Natural killer cell (primary cell): Measurements from ENCODE around the gene INPP5A. TPM values are rescaled to one million over a fixed set of nuclear protein-coding genes. Genes with fewer than 3 reads are reported as not detected.

Experiments used
- ATAC-seq, 3 donors: fragments of 150-1000 bp in 2 of 3; fragments of 200-7000 bp in 1 of 3; cut with Tn5 transposase; 1 replicate in 1 of 3; 2 replicates in 2 of 3; pipeline ENCODE4 v1.10.0; 2021; ENCODE audit warnings: mild to moderate bottlenecking in 2 of 3, moderate library complexity in 2 of 3
- DNase-seq, 2 donors: peaks; one replicate each; pipeline versions ENCODE4 v3.0.0 to v3.0.0-alpha.2; 2013 to 2021; ENCODE audit warnings: mixed read lengths in 1 of 2
- H3K27ac ChIP-seq: one replicate; pipeline ENCODE4 v1.5.1; 2013; ENCODE audit warnings: mild to moderate bottlenecking, low read length
- H3K27me3 ChIP-seq: one replicate; pipeline ENCODE4 v1.6.1; 2013; ENCODE audit warnings: low read length; ENCODE audit not compliant: control insufficient read depth, insufficient read depth
- H3K36me3 ChIP-seq: one replicate; pipeline ENCODE4 v1.6.1; 2013; ENCODE audit warnings: low read length; ENCODE audit not compliant: control insufficient read depth, insufficient read depth
- H3K4me1 ChIP-seq: one replicate; pipeline ENCODE4 v1.6.1; 2013; ENCODE audit warnings: low read length; ENCODE audit not compliant: control insufficient read depth, insufficient read depth
- H3K4me3 ChIP-seq: one replicate; pipeline ENCODE4 v1.5.1; 2013; ENCODE audit warnings: low read length
- H3K9me3 ChIP-seq: one replicate; pipeline ENCODE4 v1.6.1; 2013; ENCODE audit warnings: low read length; ENCODE audit not compliant: control insufficient read depth, insufficient read depth
- H3K27ac Mint-ChIP-seq, 2 donors: one replicate each; pipeline ENCODE4 v1.8.0; 2022; ENCODE audit warnings: mild to moderate bottlenecking in 2 of 2, mixed read lengths in 2 of 2, moderate library complexity in 1 of 2
- H3K27me3 Mint-ChIP-seq, 2 donors: one replicate each; pipeline ENCODE4 v1.8.0; 2022; ENCODE audit warnings: low read depth in 2 of 2, mixed read lengths in 2 of 2
- H3K36me3 Mint-ChIP-seq: one replicate; pipeline ENCODE4 v1.8.0; 2022; ENCODE audit warnings: mixed read lengths
- H3K4me1 Mint-ChIP-seq, 2 donors: one replicate each; pipeline ENCODE4 v1.8.0; 2022; ENCODE audit warnings: mixed read lengths in 2 of 2
- H3K4me3 Mint-ChIP-seq: one replicate; pipeline ENCODE4 v1.8.0; 2022; ENCODE audit warnings: mild to moderate bottlenecking, moderate library complexity, mixed read lengths
- H3K9me3 Mint-ChIP-seq, 2 donors: one replicate each; pipeline ENCODE4 v1.8.0; 2022; ENCODE audit warnings: mixed read lengths in 2 of 2
- CTCF ChIP-seq: fragments of 200-600 bp; IDR thresholded peaks from one replicate; pipeline ENCODE4 v1.8.0; 2022; ENCODE audit warnings: antibody characterized with exemption
- WGBS: methylation state at CpG from one replicate; pipeline ENCODE4 v1.1.7; 2013; ENCODE audit warnings: missing lambda C conversion rate; ENCODE audit not compliant: insufficient coverage; 5-methylcytosine and 5-hydroxymethylcytosine counted together
- intact Hi-C: fragments of 100-400 bp; cut with micrococcal nuclease; formaldehyde crosslinking; loops from one replicate; pipeline ENCODE4 v1.14.2; 2022
- total RNA-seq, 4 donors: library from RNA; stranded (reverse); fragments of 120-200 nt in 1 of 4; gene quantifications; one replicate each; pipeline versions ENCODE4 v1.2.3 to v1.2.4, GENCODE V29; 2013 to 2022

Gene INPP5A
- total RNA-seq, 3 donors from 2014 or later (not counting 1 experiment from before 2014, with no cell fraction given): 12.6 to 38.6 (median 18.6) TPM

- DNase-seq (no peak), ATAC-seq (no peak)
- Mint-ChIP-seq H3K27ac (no peak overlapping the region), H3K9me3 (no peaks in the 10 kb centered on the region), H3K27me3 (peaks cover 0 to 2% of the 10 kb centered on the region in 2 donors), H3K4me1 (no peaks in the 10 kb centered on the region), H3K36me3 (no peaks in the 10 kb centered on the region), H3K4me3 (no peak overlapping the region)
- Histone ChIP-seq H3K27me3 (no peaks in the 10 kb centered on the region), H3K9me3 (no peaks in the 10 kb centered on the region), H3K36me3 (no peaks in the 10 kb centered on the region), H3K4me1 (no peaks in the 10 kb centered on the region), H3K4me3 (no peak overlapping the region), H3K27ac (no peak overlapping the region)
- intact Hi-C loops: no loop called here
- TF ChIP-seq CTCF: no peak
- WGBS: 96% methylated on average over 30 of the region's 30 CpGs
These were observed 107.1 kb downstream of the INPP5A start for GRCh38 chr10:132644527-132645246.

- H3K4me3 Mint-ChIP-seq: no peak overlapping the region
- DNase-seq: no peak
- H3K27me3 ChIP-seq: no peaks in the 10 kb centered on the region
- no peak for TF ChIP-seq CTCF
- H3K9me3 Mint-ChIP-seq: no peaks in the 10 kb centered on the region
- no peaks in the 10 kb centered on the region for H3K36me3 ChIP-seq
- WGBS: 97% methylated on average over 14 of the region's 14 CpGs
- H3K4me1 ChIP-seq: no peaks in the 10 kb centered on the region
- H3K27ac Mint-ChIP-seq: no peak overlapping the region
- no peak overlapping the region for H3K4me3 ChIP-seq
- intact Hi-C loops: no loop called here
- no peak for ATAC-seq
- H3K4me1 Mint-ChIP-seq: no peaks in the 10 kb centered on the region
- no peak overlapping the region for H3K27ac ChIP-seq
- H3K27me3 Mint-ChIP-seq: no peaks in the 10 kb centered on the region
- H3K36me3 Mint-ChIP-seq: no peaks in the 10 kb centered on the region
- no peaks in the 10 kb centered on the region for H3K9me3 ChIP-seq
These were observed 107.6 kb downstream of the INPP5A start for GRCh38 chr10:132645247-132645530.

GRCh38 chr10:132645630-132646442 is 108.2 kb downstream of the INPP5A start:
- H3K36me3 Mint-ChIP-seq: no peaks in the 10 kb centered on the region
- ATAC-seq: no peak
- no peak overlapping the region for H3K4me3 ChIP-seq
- H3K27me3 Mint-ChIP-seq: no peaks in the 10 kb centered on the region
- no peaks in the 10 kb centered on the region for H3K4me1 ChIP-seq
- no peak overlapping the region for H3K27ac ChIP-seq
- intact Hi-C loops: no loop called here
- no peaks in the 10 kb centered on the region for H3K4me1 Mint-ChIP-seq
- no peak for DNase-seq
- H3K27ac Mint-ChIP-seq: no peak overlapping the region
- H3K36me3 ChIP-seq: no peaks in the 10 kb centered on the region
- no peak for TF ChIP-seq CTCF
- H3K9me3 ChIP-seq: no peaks in the 10 kb centered on the region
- 96% methylated on average over 36 of the region's 36 CpGs for WGBS
- no peaks in the 10 kb centered on the region for H3K9me3 Mint-ChIP-seq
- no peaks in the 10 kb centered on the region for H3K27me3 ChIP-seq
- no peak overlapping the region for H3K4me3 Mint-ChIP-seq
